ENCODE results near the gene PUSL1.

GRCh38 chr1:1330366-1331067 lies 22.1 kb downstream of the PUSL1 start:
- TF ChIP-seq CTCF (conservative IDR thresholded peaks at IDR 0.05; ENCODE audit: low read depth, low read length), result no peak
- TF ChIP-seq USF2 (IDR thresholded peaks at IDR 0.05; ENCODE audit: low read depth, low read length), result no peak
- TF ChIP-seq RAD21 (IDR thresholded peaks at IDR 0.05; ENCODE audit: low read length), result no peak
- TF ChIP-seq POLR2A (IDR thresholded peaks at IDR 0.05; ENCODE audit: low read depth, low read length), result no peak
- TF ChIP-seq MAZ (IDR thresholded peaks at IDR 0.05; ENCODE audit: borderline replicate concordance, low read depth, low read length), result no peak
- no peak for TF ChIP-seq SMC3 (IDR thresholded peaks at IDR 0.05; ENCODE audit: low read depth, low read length)
